Panc1 (cell line): ENCODE results near the gene ATXN1.

ENCODE experiments used
- CTCF ChIP-seq: fragments of 450-650 bp; IDR thresholded peaks from 2 replicates; pipeline ENCODE4 v1.5.1; 2017; ENCODE audit warnings: mild to moderate bottlenecking
- POLR2AphosphoS5 ChIP-seq: IDR thresholded peaks from 2 replicates; pipeline ENCODE4 v1.6.1; 2012; ENCODE audit warnings: mild to moderate bottlenecking, low read depth, low read length, moderate library complexity
- REST ChIP-seq, 2 experiments: IDR thresholded peaks; 2 replicates each; pipeline ENCODE4 v1.6.1; 2011 to 2012; ENCODE audit warnings: low read depth in 2 of 2, control low read depth in 1 of 2, low read length in 1 of 2, mild to moderate bottlenecking in 1 of 2, moderate library complexity in 1 of 2; ENCODE audit not compliant: insufficient read depth in 1 of 2
- TCF7L2 ChIP-seq: IDR thresholded peaks from 2 replicates; pipeline ENCODE4 v1.6.1; 2011; ENCODE audit warnings: mild to moderate bottlenecking, low read depth, low read length, inconsistent platforms

DNA sequence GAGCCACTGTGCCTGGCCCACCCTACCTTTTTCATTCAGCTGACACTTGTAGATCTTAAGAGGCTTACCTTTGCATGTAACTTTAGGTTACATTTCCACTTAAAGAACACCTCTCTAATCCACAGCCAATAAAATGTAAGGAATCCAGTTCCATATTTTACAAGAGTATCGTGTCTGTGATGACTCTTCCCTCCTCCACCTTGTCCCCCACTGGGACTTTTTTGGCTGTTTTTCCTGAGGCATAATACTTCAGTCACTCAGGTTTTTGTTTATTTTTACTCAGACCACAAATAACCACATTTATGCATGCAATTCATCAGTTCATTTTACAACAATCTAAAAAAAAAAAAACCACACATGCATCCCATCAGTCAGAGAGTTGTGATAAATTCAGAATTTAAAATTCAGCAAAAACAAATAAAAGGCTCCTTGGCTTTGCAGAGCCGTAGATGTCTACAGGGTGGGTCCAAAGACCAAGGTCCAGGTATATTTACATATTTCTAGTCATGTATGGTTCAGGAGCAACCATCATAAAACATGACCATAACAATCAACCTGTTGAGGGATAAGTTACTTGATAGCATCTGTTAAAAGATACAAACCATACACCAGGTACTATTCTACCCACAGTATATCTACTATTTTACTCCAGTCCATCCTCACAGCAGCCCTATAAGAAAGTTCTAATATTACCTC lies 9.9 kb downstream of the ATXN1 start:
- no peak for TF ChIP-seq POLR2AphosphoS5
- TF ChIP-seq CTCF = no peak
- no peak for TF ChIP-seq REST (IDR thresholded peaks at IDR 0.05; ENCODE audit: insufficient read depth in 1 of 2, low read depth in 2 of 2, low read length in 1 of 2)
- TF ChIP-seq TCF7L2 = no peak
